Sigmoid colon (tissue), 7 donors: Measurements from ENCODE around the gene CRELD2. TPM values are rescaled to one million over a fixed set of nuclear protein-coding genes. Genes with fewer than 3 reads are reported as not detected.

Experiments
- DNase-seq: peaks from one replicate; pipeline ENCODE4 v3.0.0-alpha.2; 2019
- H3K27ac ChIP-seq, 4 donors: fragments of 200-600 bp; sonication (generic); one replicate each; pipeline ENCODE4 v1.5.1; 2016 to 2019; ENCODE audit warnings: mild to moderate bottlenecking in 1 of 4
- H3K27me3 ChIP-seq, 3 donors: fragments of 200-600 bp; sonication (generic); one replicate each; pipeline ENCODE4 v1.5.1; 2019; ENCODE audit warnings: mild to moderate bottlenecking in 1 of 3
- H3K36me3 ChIP-seq, 4 donors: fragments of 200-600 bp; sonication (generic); one replicate each; pipeline ENCODE4 v1.5.1; 2016 to 2019
- H3K4me1 ChIP-seq, 4 donors: fragments of 200-600 bp; sonication (generic); one replicate each; pipeline ENCODE4 v1.5.1; 2017 to 2019
- H3K4me3 ChIP-seq, 4 donors: fragments of 200-600 bp; sonication (generic); one replicate each; pipeline ENCODE4 v1.5.1; 2017 to 2019; ENCODE audit warnings: mild to moderate bottlenecking in 2 of 4, moderate library complexity in 1 of 4
- H3K9me3 ChIP-seq, 4 donors: fragments of 200-600 bp in 3 of 4; sonication (generic) in 3 of 4; one replicate each; pipeline versions ENCODE4 v1.5.1 to v1.6.1; 2013 to 2019
- EP300 ChIP-seq, 4 donors: sonication (generic); formaldehyde crosslinking; IDR thresholded peaks; one replicate each; pipeline ENCODE4 v1.6.1; 2017; ENCODE audit warnings: antibody characterized with exemption in 4 of 4
- POLR2A ChIP-seq, 2 donors: fragments of 450-650 bp; IDR thresholded peaks; one replicate each; pipeline ENCODE4 v1.6.1; 2016; ENCODE audit warnings: antibody characterized with exemption in 2 of 2, mild to moderate bottlenecking in 2 of 2, moderate library complexity in 2 of 2
- POLR2AphosphoS5 ChIP-seq, 4 donors: sonication (generic); formaldehyde crosslinking; IDR thresholded peaks; one replicate each; pipeline ENCODE4 v1.6.1; 2017; ENCODE audit warnings: antibody characterized with exemption in 4 of 4
- WGBS, 2 donors: extraction: QIAGEN DNeasy Blood & Tissue Kit; methylation state at CpG; one replicate each; pipeline ENCODE4 v1.1.7; 2013; 5-methylcytosine and 5-hydroxymethylcytosine counted together
- intact Hi-C: fragments of 100-400 bp; cut with DNase I; formaldehyde crosslinking; loops from one replicate; pipeline ENCODE4 v1.15.1; 2023
- polyA plus RNA-seq, 3 donors: library from polyadenylated mRNA; stranded (reverse); fragments of 200-250 nt; gene quantifications; one replicate each; pipeline ENCODE4 v1.2.3, GENCODE V29; 2013
- total RNA-seq, 4 donors: library from RNA; depleted of rRNA; stranded (reverse); fragments of >200 nt; gene quantifications; one replicate each; pipeline ENCODE4 v1.1.0, GENCODE V29; 2016
- TF ChIP-seq, protein P1 (sequence below), 4 experiments: fragments of 450-650 bp in 3 of 4; fragments of 200-600 bp in 1 of 4; IDR thresholded peaks; one replicate each; pipeline ENCODE4 v1.5.1; 2016 to 2019; ENCODE audit warnings: antibody characterized with exemption in 4 of 4, mild to moderate bottlenecking in 3 of 4, moderate library complexity in 2 of 4
- donor health status: healthy with polysubstance abuse.
- donor health status: Bipolar disorder and iron deficiency.
- donor health status: healthy.

Gene CRELD2
- total and polyA plus RNA-seq, 7 donors = 9.2 to 97.7 (median 20.2) TPM

DNA sequence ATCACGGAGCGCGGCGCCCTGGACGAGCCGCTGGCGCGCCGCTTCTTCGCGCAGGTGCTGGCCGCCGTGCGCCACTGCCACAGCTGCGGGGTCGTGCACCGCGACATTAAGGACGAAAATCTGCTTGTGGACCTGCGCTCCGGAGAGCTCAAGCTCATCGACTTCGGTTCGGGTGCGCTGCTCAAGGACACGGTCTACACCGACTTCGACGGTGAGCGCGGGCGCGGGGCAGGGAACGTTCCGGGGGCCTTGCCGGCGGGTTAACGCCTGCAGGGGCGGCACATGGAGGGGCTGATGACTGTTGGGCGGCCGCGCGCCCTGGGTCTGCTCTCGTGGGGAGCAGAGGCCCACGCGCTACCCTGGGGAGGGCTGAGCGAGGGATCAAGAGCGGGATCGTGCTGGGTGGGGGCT lies 43.2 kb downstream of the CRELD2 start:
- H3K27me3 ChIP-seq = no peaks in the 10 kb centered on the region
- 1% methylated on average over 49 of the region's 49 CpGs for WGBS, 2 donors
- intact Hi-C loops = loop anchor here (1.0 to 10.0 kb wide), 4 partner anchors 43 to 223 kb away; partner anchors contain the start of genes ALG12, BRD1, CRELD2 and TRABD
- TF ChIP-seq EP300 (IDR thresholded peaks at IDR 0.05) (no peak), POLR2A (IDR thresholded peaks at IDR 0.05) (no peak), POLR2AphosphoS5 (IDR thresholded peaks at IDR 0.05) (peak in 1 of 4 donors; percentile 19)
- TF ChIP-seq, protein P1, sequence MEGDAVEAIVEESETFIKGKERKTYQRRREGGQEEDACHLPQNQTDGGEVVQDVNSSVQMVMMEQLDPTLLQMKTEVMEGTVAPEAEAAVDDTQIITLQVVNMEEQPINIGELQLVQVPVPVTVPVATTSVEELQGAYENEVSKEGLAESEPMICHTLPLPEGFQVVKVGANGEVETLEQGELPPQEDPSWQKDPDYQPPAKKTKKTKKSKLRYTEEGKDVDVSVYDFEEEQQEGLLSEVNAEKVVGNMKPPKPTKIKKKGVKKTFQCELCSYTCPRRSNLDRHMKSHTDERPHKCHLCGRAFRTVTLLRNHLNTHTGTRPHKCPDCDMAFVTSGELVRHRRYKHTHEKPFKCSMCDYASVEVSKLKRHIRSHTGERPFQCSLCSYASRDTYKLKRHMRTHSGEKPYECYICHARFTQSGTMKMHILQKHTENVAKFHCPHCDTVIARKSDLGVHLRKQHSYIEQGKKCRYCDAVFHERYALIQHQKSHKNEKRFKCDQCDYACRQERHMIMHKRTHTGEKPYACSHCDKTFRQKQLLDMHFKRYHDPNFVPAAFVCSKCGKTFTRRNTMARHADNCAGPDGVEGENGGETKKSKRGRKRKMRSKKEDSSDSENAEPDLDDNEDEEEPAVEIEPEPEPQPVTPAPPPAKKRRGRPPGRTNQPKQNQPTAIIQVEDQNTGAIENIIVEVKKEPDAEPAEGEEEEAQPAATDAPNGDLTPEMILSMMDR (IDR thresholded peaks at IDR 0.05) = no peak
- peak overlapping the region; percentile 67 to 96 (median 82) for H3K4me3 ChIP-seq
- DNase-seq = no peak
- H3K27ac ChIP-seq = peak overlapping the region; percentile 89 to 99 (median 96)
- no peaks in the 10 kb centered on the region for H3K9me3 ChIP-seq
- peaks cover 0 to 60% (median 44%) of the 10 kb centered on the region in 4 donors for H3K4me1 ChIP-seq
- peaks cover 11 to 24% (median 16%) of the 10 kb centered on the region in 4 donors for H3K36me3 ChIP-seq

DNA sequence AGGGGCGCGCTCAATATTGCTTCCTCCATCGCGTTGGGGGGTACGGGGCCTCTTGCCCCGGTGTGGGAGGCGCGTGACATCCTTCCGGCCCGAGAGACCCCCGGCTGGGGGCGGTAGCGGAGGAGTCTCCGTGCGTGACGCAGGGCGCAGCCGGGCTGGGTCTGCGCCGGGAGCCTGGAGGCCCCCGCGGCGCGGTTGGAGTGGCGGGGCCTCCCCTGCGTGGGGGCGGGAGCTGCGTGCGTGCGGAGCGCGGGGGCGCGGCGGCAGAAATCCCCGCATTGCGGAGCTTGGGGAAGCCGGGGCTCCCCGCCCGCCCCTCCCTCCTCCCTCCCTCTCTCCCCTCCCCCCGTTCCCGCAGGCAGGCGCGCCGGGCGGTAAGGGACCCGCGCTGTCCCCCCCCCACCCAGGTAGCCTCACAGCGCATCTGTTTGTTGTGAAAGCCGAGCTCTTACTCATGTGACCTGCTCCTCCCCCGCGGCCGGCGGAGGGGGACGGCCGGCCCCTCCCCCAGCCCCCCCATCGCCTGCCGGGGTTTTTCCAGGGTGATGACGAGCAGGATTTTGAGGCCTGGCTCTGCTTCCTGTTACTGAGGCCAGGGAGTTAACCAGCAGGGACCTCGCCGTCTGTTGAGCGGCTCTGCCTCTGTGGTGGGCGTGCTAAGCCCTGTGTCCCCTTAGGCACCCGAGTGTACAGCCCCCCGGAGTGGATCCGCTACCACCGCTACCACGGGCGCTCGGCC lies 43.7 kb downstream of the CRELD2 start:
- TF ChIP-seq POLR2A (IDR thresholded peaks at IDR 0.05) = peak in 1 of 2 donors; percentile 41
- peak; percentile 56 to 86 (median 62) for TF ChIP-seq POLR2AphosphoS5 (IDR thresholded peaks at IDR 0.05)
- TF ChIP-seq EP300 (IDR thresholded peaks at IDR 0.05) = peak in 2 of 4 donors; percentile 29 to 64
- TF ChIP-seq, protein P1 (IDR thresholded peaks at IDR 0.05) = no peak
- Histone ChIP-seq H3K36me3 (peaks cover 11 to 24% (median 16%) of the 10 kb centered on the region in 4 donors), H3K4me1 (peaks cover 0 to 65% (median 50%) of the 10 kb centered on the region in 4 donors), H3K27ac (peak overlapping the region; percentile 89 to 99 (median 96)), H3K9me3 (no peaks in the 10 kb centered on the region), H3K4me3 (peak overlapping the region; percentile 67 to 96 (median 82)), H3K27me3 (no peaks in the 10 kb centered on the region)
- WGBS, 2 donors = 1 to 3% methylated on average over 70 of the region's 70 CpGs
- peak; percentile 97 for DNase-seq
- intact Hi-C loops = loop anchor here (5.0 to 10.0 kb wide), 3 partner anchors 110 to 223 kb away; partner anchors contain the start of genes BRD1, TRABD and ZBED4

DNA sequence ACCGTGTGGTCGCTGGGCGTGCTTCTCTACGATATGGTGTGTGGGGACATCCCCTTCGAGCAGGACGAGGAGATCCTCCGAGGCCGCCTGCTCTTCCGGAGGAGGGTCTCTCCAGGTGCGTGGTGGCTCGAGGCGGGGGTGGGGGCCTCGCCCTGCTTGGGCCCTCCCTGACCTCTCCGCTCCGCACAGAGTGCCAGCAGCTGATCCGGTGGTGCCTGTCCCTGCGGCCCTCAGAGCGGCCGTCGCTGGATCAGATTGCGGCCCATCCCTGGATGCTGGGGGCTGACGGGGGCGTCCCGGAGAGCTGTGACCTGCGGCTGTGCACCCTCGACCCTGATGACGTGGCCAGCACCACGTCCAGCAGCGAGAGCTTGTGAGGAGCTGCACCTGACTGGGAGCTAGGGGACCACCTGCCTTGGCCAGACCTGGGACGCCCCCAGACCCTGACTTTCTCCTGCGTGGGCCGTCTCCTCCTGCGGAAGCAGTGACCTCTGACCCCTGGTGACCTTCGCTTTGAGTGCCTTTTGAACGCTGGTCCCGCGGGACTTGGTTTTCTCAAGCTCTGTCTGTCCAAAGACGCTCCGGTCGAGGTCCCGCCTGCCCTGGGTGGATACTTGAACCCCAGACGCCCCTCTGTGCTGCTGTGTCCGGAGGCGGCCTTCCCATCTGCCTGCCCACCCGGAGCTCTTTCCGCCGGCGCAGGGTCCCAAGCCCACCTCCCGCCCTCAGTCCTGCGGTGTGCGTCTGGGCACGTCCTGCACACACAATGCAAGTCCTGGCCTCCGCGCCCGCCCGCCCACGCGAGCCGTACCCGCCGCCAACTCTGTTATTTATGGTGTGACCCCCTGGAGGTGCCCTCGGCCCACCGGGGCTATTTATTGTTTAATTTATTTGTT lies 44.6 kb downstream of the CRELD2 start:
- TF ChIP-seq EP300 (IDR thresholded peaks at IDR 0.05) = no peak
- TF ChIP-seq POLR2A (IDR thresholded peaks at IDR 0.05) = no peak
- no peak for TF ChIP-seq POLR2AphosphoS5 (IDR thresholded peaks at IDR 0.05)
- TF ChIP-seq, protein P1 (IDR thresholded peaks at IDR 0.05) = no peak
- Histone ChIP-seq H3K27me3 (no peaks in the 10 kb centered on the region), H3K4me1 (peaks cover 0 to 74% (median 55%) of the 10 kb centered on the region in 4 donors), H3K27ac (peak overlapping the region; percentile 89 to 99 (median 96)), H3K9me3 (no peaks in the 10 kb centered on the region), H3K36me3 (peaks cover 11 to 24% (median 16%) of the 10 kb centered on the region in 4 donors), H3K4me3 (peak overlapping the region; percentile 67 to 96 (median 82))
- intact Hi-C loops = loop anchor here (5.0 to 10.0 kb wide), 3 partner anchors 111 to 222 kb away; partner anchors contain the start of genes BRD1, TRABD and ZBED4
- peak; percentile 80 for DNase-seq
- WGBS, 2 donors = 28 to 57% methylated on average over 63 of the region's 63 CpGs

DNA sequence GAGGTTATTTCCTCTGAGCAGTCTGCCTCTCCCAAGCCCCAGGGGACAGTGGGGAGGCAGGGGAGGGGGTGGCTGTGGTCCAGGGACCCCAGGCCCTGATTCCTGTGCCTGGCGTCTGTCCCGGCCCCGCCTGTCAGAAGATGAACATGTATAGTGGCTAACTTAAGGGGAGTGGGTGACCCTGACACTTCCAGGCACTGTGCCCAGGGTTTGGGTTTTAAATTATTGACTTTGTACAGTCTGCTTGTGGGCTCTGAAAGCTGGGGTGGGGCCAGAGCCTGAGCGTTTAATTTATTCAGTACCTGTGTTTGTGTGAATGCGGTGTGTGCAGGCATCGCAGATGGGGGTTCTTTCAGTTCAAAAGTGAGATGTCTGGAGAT lies 45.2 kb downstream of the CRELD2 start:
- H3K27me3 ChIP-seq = no peaks in the 10 kb centered on the region
- H3K4me1 ChIP-seq = peaks cover 0 to 76% (median 58%) of the 10 kb centered on the region in 4 donors
- 27 to 51% methylated on average over 6 of the region's 6 CpGs for WGBS, 2 donors
- peak overlapping the region; percentile 89 to 99 (median 96) for H3K27ac ChIP-seq
- peak; percentile 64 for DNase-seq
- H3K9me3 ChIP-seq = no peaks in the 10 kb centered on the region
- TF ChIP-seq POLR2AphosphoS5 (IDR thresholded peaks at IDR 0.05) = no peak
- TF ChIP-seq POLR2A (IDR thresholded peaks at IDR 0.05) = no peak
- no peak for TF ChIP-seq EP300 (IDR thresholded peaks at IDR 0.05)
- TF ChIP-seq, protein P1 (IDR thresholded peaks at IDR 0.05) = no peak
- H3K4me3 ChIP-seq = peak overlapping the region; percentile 5 to 96 (median 78)
- H3K36me3 ChIP-seq = peaks cover 11 to 24% (median 16%) of the 10 kb centered on the region in 4 donors
- intact Hi-C loops = loop anchor here (5.0 to 10.0 kb wide), 3 partner anchors 111 to 221 kb away; partner anchors contain the start of genes BRD1, TRABD and ZBED4
